IPS-18c (cell line): Measurements from ENCODE around the gene ST6GALNAC4.

Experiments
- H3K4me3 ChIP-seq: 2 replicates; pipeline ENCODE4 v1.7.0; 2013; ENCODE audit warnings: low read depth, mild to moderate bottlenecking, low read length, moderate library complexity; ENCODE audit not compliant: insufficient read depth
- H3K9me3 ChIP-seq: one replicate; pipeline ENCODE4 v1.6.1; 2013; ENCODE audit warnings: mild to moderate bottlenecking, low read length, moderate library complexity; ENCODE audit not compliant: control insufficient read depth, insufficient read depth

ST6GALNAC4 gene

GRCh38 chr9:127937388-127938297, 20.8 kb upstream of the ST6GALNAC4 start, which contains the start of gene DPM2:
DPM2 (minus strand) TSS chr9:127937854; CDS start chr9:127937820, 34 bp downstream.
- peak within 1 kb of the TSS; percentile 96 for H3K4me3 ChIP-seq
- H3K9me3 ChIP-seq: peaks cover 2% of the 10 kb centered on the region

- Histone ChIP-seq H3K4me3 (peak overlapping the region; percentile 96), H3K9me3 (peaks cover 2% of the 10 kb centered on the region)
These were observed 20.2 kb upstream of the ST6GALNAC4 start for GRCh38 chr9:127937056-127937387.

- peaks cover 2% of the 10 kb centered on the region for H3K9me3 ChIP-seq
- peak overlapping the region; percentile 96; the same call in 1 of the 2 replicates for H3K4me3 ChIP-seq
These were observed 19.6 kb upstream of the ST6GALNAC4 start for GRCh38 chr9:127936347-127936852.

GRCh38 chr9:127935765-127936221, 19.0 kb upstream of the ST6GALNAC4 start:
- no peak overlapping the region for H3K4me3 ChIP-seq
- no peaks in the 10 kb centered on the region for H3K9me3 ChIP-seq

GRCh38 chr9:127934986-127935385, 18.1 kb upstream of the ST6GALNAC4 start:
- no peak overlapping the region for H3K4me3 ChIP-seq
- no peaks in the 10 kb centered on the region for H3K9me3 ChIP-seq

- H3K9me3 ChIP-seq: no peaks in the 10 kb centered on the region
- no peak overlapping the region for H3K4me3 ChIP-seq
These were observed 17.4 kb upstream of the ST6GALNAC4 start for GRCh38 chr9:127934248-127934647.

- Histone ChIP-seq H3K9me3 (no peaks in the 10 kb centered on the region), H3K4me3 (peak overlapping the region; percentile 71)
These were observed 14.4 kb upstream of the ST6GALNAC4 start for GRCh38 chr9:127931092-127931881.

GRCh38 chr9:127930231-127931091, 13.6 kb upstream of the ST6GALNAC4 start, which contains the start of gene PIP5KL1:
PIP5KL1 (minus strand) TSS chr9:127930777; CDS start chr9:127930752, 25 bp downstream.
- H3K4me3 ChIP-seq: peak within 1 kb of the TSS; percentile 71
- no peaks in the 10 kb centered on the region for H3K9me3 ChIP-seq

- no peaks in the 10 kb centered on the region for H3K9me3 ChIP-seq
- H3K4me3 ChIP-seq: no peak overlapping the region
These were observed 12.8 kb upstream of the ST6GALNAC4 start for GRCh38 chr9:127929625-127929979.

- Histone ChIP-seq H3K4me3 (0 out of 2 replicates have a peak overlapping the region, but pooled peaks have one; percentile 15), H3K9me3 (no peaks in the 10 kb centered on the region)
These were observed 12.1 kb upstream of the ST6GALNAC4 start for GRCh38 chr9:127928676-127929624.

- Histone ChIP-seq H3K9me3 (no peaks in the 10 kb centered on the region), H3K4me3 (peak overlapping the region; percentile 57)
These were observed 11.3 kb upstream of the ST6GALNAC4 start for GRCh38 chr9:127927988-127928675.

- Histone ChIP-seq H3K9me3 (no peaks in the 10 kb centered on the region), H3K4me3 (peak overlapping the region; percentile 84)
These were observed 10.6 kb upstream of the ST6GALNAC4 start for GRCh38 chr9:127927201-127927987.

- H3K4me3 ChIP-seq: peak overlapping the region; percentile 84
- H3K9me3 ChIP-seq: peaks cover 2% of the 10 kb centered on the region
These were observed 10.0 kb upstream of the ST6GALNAC4 start for GRCh38 chr9:127926906-127927200.

- peaks cover 3% of the 10 kb centered on the region for H3K9me3 ChIP-seq
- peak overlapping the region; percentile 84 for H3K4me3 ChIP-seq
These were observed 9.4 kb upstream of the ST6GALNAC4 start for GRCh38 chr9:127925959-127926905.
